Bronchial epithelial cell (primary cell): ENCODE measurements around the gene ANAPC7. TPM values are rescaled to one million over a fixed set of nuclear protein-coding genes. Genes with fewer than 3 reads are reported as not detected.
"Not testable (repeated sequence)": the region's sequence is repeated elsewhere in the genome, so short reads cannot be mapped to it uniquely, and the experiment has no call there.

ENCODE experiments used
- DNase-seq: peaks from one replicate; pipeline ENCODE4 v3.0.0-alpha.2; 2010; ENCODE audit warnings: low read depth
- FAIRE-seq: peaks from 2 replicates; lab custom pipeline; 2011; peaks lifted over from hg19 to GRCh38; lab: Jason Lieb, UNC
- H3K27me3 ChIP-seq: 2 replicates; pipeline ENCODE4 v1.5.1; 2011; ENCODE audit warnings: low read length; ENCODE audit not compliant: control insufficient read depth, insufficient read depth
- H3K36me3 ChIP-seq: 2 replicates; pipeline ENCODE4 v1.5.1; 2011; ENCODE audit warnings: low read length; ENCODE audit not compliant: control insufficient read depth, insufficient read depth
- H3K4me3 ChIP-seq: 2 replicates; pipeline ENCODE4 v1.5.1; 2011; ENCODE audit warnings: mild to moderate bottlenecking, low read depth, low read length, control low read depth
- CTCF ChIP-seq: IDR thresholded peaks from 2 replicates; pipeline ENCODE4 v1.5.1; 2011; ENCODE audit warnings: mild to moderate bottlenecking, moderate library complexity, low read length, control low read depth, inconsistent platforms; ENCODE audit not compliant: insufficient read depth, severe bottlenecking
- total RNA-seq: library from RNA; depleted of rRNA; stranded (reverse); fragments of >200 nt; gene quantifications from 2 replicates; pipeline ENCODE4 v1.2.1, GENCODE V29; 2014

ANAPC7 gene
- total RNA-seq, 1 donor from 2014 or later, result 36.1 TPM

- FAIRE-seq (no peak), DNase-seq (no peak)
- Histone ChIP-seq H3K4me3 (no peak overlapping the region), H3K36me3 (no peaks in the 10 kb centered on the region), H3K27me3 (no peaks in the 10 kb centered on the region)
- TF ChIP-seq CTCF, result no peak
Observed at GRCh38 chr12:110361216-110361615, 42.3 kb downstream of the ANAPC7 start.

DNA sequence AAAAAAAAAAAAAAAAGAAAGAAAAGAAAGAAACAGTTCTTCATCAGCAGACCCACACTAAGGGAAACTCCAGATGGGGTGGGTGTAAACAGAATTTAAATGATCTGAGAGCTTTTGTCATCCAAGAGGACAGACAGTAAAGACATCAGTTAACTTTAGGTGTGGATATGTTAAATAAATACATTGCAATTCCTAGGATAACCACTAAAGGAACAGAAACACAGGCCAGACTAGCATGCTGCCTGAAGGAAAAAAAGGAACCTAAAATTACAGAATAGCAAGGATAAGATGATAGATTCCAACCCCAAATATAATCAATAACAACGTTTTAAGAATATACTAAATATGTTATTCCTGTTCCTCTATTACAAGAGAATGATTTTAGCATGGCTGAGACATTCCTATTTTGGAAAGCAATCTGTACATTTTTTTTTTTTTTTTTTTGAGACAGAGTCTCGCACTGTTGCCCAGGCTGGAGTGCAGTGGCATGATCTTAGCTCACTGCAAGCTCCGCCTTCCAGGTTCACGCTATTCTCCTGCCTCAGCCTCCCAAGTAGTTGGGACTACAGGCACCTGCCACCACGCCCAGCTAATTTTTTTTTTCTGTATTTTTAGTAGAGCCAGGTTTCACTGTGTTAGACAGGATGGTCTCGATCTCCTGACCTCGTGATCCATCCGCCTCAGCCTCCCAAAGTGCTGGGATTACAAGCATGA lies 45.0 kb downstream of the ANAPC7 start:
- not testable (repeated sequence) for H3K4me3 ChIP-seq, H3K36me3 ChIP-seq, FAIRE-seq, H3K27me3 ChIP-seq, DNase-seq
- TF ChIP-seq CTCF, result peak; percentile 15

GRCh38 chr12:110355073-110355472 lies 48.4 kb downstream of the ANAPC7 start:
- Histone ChIP-seq H3K27me3 (no peaks in the 10 kb centered on the region), H3K4me3 (no peak overlapping the region), H3K36me3 (no peaks in the 10 kb centered on the region)
- FAIRE-seq (no peak), DNase-seq (peak; percentile 63)
- peak; percentile 50 for TF ChIP-seq CTCF

DNA sequence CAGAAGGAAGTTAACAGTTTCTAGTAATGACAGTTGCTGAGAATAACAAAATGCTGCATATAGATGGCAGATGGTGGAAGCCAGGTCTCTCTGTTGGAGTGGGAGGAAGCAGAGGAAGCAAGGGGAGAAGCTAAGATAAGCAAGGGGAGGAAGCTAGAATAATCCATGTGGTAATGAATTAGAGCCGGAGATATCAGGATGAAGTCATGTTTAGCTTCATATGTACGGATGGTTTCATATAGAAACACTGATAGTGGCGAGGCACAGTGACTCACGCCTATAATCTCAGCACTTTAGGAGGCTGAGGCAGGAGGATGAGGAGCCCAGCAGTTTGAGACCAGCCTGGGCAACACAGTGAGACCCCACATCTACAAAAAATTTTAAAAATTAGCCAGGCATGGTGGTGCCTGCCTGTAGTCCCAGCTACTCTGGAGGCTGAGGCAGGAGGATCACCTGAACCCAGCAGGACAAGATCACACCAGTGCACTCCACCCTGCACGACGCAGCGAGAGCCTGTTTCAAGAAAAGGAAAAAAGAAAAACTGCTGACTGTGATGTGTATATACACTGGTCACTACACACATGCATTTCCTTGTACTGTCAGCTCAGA lies 49.2 kb downstream of the ANAPC7 start:
- Histone ChIP-seq H3K27me3 (no peaks in the 10 kb centered on the region), H3K36me3 (peaks cover 4% of the 10 kb centered on the region), H3K4me3 (no peak overlapping the region)
- FAIRE-seq (no peak), DNase-seq (no peak)
- no peak for TF ChIP-seq CTCF

DNA sequence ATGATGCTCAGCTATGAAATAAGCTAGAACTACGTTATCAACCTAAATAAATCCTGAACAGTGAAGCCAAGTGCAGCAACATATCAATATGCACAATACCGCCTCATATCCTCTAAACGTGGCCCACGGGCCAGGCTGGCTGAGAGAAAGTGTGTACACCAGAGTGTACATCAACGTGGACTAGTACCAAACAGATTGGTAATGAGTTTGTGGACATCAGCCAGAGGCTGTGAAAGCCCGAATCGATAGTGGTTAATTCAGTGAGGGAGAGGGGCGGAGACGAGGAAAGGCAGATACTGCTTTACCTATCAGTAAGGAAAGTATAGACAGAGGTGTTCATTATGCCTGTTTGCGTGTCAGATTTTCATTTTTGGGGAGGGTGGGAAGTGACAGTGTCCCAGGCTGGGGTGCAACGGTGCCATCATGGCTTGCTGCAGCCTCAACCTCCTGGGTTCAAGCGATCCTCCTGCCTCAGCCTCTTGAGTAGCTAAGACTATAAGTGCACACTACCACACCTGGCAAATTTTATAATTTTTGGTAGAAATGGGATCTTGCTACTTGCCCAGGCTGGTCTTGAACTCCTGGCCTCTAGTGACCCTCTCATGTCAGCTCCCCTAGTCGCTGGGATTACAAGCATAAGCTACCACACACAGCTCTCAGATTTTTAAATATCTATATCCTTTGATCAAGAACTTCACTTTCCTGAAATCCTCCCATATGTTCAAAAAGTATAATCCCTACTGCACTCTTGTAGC lies 50.1 kb downstream of the ANAPC7 start:
- TF ChIP-seq CTCF, result no peak
- FAIRE-seq (no peak), DNase-seq (no peak)
- Histone ChIP-seq H3K4me3 (no peak overlapping the region), H3K36me3 (peaks cover 9% of the 10 kb centered on the region), H3K27me3 (no peaks in the 10 kb centered on the region)
